Renal pelvis (tissue), 4 donors: ENCODE data around the gene CHD6. TPM values are rescaled to one million over a fixed set of nuclear protein-coding genes. Genes with fewer than 3 reads are reported as not detected.

ENCODE experiments used
- DNase-seq: peaks from one replicate; pipeline ENCODE4 v3.0.0-alpha.2; 2013
- polyA plus RNA-seq, 3 donors: library from polyadenylated mRNA; unstranded; fragments of 120-200 nt; gene quantifications; one replicate each; pipeline ENCODE4 v1.2.1, GENCODE V29; 2013; ENCODE audit not compliant: insufficient read length in 3 of 3

CHD6 gene
- polyA plus RNA-seq, 3 donors: 46.9 to 60.4 (median 55.4) TPM

GRCh38 chr20:41592516-41593216 is 25.5 kb downstream of the CHD6 start:
- DNase-seq: no peak

GRCh38 chr20:41587956-41588355 is 30.2 kb downstream of the CHD6 start:
- no peak for DNase-seq

DNA sequence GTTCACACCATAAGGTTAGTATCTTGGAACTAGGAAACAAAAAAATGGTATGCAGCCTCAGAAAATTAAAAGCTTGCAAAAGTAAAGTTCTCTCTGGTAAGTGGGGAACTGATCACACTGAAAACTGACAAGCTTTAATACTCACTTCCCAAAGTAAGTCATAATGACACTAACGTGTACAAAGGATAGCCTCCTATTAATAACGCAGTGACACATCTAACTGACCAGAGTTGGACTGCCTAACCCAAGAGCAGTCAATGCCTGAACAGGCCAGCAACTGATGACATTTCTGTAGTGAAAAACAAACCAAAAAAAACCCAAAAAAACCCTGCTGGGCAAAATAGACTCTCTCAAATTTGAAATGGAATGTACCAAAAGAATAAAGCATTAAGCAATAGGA is 30.7 kb downstream of the CHD6 start:
- DNase-seq: no peak

- no peak for DNase-seq
These were observed 31.4 kb downstream of the CHD6 start for GRCh38 chr20:41586772-41587171.

DNA sequence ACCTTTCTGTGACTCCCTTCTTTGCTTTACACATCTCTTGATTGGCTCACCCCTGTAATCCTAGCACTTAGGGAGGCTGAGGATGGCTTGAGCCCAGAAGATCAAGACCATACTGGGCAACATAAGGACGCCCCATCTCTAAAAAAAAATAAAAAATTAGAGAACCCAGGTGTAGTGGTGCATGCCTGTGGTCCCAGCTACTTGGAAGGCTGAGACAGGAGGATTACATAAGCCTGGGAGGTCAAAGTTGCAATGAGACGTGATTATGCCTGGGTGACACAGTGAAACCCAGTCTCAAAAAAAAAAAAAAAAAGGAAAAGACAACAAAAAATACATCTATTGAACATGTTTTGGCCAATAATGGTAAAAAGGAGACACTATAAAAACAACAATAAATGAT is 37.8 kb downstream of the CHD6 start:
- DNase-seq: no peak

DNA sequence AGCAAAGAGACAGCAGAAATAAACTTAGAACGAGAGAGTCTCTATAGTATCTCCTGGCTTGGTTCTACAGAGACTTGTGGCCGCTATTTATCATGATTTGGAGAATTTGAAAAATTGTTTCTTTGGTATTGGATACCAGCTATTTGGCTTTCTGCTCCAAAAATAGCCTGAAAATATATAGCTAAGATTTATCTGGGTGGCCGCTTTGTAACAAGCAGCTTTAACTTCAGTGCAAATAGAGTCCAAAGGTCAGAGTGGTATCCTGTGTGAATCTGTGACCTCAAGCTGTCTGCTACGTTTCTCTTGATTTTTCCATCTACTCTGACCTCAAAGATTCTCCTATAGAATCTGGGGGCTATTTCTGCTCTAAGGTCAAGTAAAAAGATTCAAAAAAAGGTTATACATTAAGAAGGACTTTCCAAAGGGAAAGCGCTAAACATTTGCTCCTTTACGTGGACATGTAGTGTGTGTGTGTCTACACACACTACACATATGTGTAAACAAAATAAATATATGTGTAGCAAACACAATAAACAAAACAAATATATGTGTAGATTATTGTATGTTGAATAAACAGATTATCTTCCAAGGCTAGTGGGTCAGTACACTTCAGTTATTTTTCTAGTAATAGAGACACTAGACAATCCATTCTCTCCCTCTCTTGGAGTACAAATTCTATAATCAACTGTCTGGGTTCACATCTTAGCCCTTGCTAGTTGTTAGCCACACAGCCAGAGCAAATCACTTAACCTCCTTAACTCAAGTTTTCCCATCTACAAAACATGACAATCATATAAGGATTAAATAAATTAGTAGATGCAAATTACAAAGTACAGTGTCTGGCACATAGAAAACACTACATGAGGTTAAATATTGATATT is 40.8 kb downstream of the CHD6 start:
- DNase-seq: no peak

DNA sequence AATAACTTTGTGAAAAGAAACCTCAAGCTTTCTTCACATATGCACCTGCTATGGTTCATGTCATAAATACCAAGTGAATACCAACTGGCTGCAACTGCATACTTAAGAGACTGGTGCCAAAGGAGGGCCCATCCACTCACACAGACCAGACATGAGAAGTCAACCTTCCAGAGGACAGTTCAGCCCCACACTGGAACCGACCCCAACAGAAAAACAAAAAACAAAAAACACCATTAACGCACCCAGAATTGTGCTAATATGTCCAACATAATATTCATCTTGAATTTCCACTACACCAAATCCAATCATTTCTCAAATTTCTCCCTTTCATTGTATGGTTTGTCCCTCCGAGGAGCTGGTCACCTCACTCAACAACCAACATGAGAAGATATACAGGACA is 42.8 kb downstream of the CHD6 start:
- DNase-seq: no peak

- no peak for DNase-seq
These were observed 43.3 kb downstream of the CHD6 start for GRCh38 chr20:41574802-41575389.

- no peak for DNase-seq
These were observed 44.2 kb downstream of the CHD6 start for GRCh38 chr20:41573955-41574354.

DNA sequence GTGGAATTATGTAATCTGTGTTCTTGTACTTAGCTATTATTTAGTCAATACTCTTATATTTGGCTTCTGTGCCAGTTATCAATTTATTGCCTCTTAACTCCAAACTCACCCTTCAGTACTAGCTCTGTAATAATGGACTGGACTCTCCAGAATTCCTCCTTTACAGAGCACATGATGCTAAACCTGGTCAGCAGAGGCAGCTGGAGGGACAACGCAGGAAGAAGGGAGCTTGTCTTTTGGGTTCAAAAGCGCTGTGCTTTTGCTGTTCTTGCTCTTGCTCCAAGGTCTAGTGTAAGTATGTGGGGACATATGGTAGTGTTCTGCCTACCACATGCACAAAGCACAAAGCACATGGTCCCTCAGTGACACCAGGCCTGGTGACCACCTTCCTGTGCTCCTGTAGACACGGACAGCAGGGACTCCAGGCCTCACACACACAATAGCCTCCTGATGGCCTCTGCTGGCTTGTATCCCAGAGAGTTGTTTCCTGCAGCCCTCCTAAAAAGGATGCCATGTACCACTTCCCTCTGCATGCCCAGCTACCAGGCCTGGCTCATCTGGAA is 46.1 kb downstream of the CHD6 start:
- DNase-seq: no peak

- no peak for DNase-seq
These were observed 47.2 kb downstream of the CHD6 start for GRCh38 chr20:41571006-41571405.

GRCh38 chr20:41570557-41570956 is 47.6 kb downstream of the CHD6 start:
- DNase-seq: no peak

GRCh38 chr20:41567615-41568014 is 50.6 kb downstream of the CHD6 start:
- DNase-seq: no peak

DNA sequence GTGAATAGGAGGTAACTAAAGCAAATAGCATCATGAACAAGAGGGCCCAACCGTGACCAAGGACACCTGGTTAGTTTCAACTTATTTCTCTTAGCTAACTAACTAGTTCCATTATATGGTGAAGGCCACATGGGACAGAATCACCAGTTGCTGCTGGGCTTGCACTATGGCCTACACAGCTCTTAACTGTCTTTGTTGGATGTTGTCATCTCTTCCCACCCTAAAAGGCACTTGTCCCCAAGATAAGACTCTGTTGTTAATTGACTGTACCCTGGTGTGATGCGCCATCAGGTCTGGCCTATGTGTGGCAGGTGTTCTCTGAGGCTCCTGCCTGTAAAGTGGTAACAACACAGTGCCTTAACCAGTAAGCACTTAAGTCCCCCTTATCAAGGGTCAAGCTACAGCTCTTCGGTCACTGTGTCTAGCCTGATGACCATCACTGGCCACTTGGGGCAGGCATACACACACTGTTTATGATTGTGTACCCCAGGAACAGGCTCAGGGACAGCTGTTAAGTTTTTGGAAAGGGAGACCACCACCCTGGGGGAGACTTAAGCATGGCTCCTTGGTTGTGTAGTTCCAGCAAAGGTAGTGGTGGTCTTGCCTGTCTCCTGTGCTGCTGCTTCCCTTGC is 51.2 kb downstream of the CHD6 start:
- no peak for DNase-seq

GRCh38 chr20:41563087-41563486 is 55.1 kb downstream of the CHD6 start:
- no peak for DNase-seq

GRCh38 chr20:41560970-41561369 is 57.2 kb downstream of the CHD6 start:
- no peak for DNase-seq

GRCh38 chr20:41559658-41560057 is 58.5 kb downstream of the CHD6 start:
- DNase-seq: no peak

- no peak for DNase-seq
These were observed 64.9 kb downstream of the CHD6 start for GRCh38 chr20:41553142-41553879.

DNA sequence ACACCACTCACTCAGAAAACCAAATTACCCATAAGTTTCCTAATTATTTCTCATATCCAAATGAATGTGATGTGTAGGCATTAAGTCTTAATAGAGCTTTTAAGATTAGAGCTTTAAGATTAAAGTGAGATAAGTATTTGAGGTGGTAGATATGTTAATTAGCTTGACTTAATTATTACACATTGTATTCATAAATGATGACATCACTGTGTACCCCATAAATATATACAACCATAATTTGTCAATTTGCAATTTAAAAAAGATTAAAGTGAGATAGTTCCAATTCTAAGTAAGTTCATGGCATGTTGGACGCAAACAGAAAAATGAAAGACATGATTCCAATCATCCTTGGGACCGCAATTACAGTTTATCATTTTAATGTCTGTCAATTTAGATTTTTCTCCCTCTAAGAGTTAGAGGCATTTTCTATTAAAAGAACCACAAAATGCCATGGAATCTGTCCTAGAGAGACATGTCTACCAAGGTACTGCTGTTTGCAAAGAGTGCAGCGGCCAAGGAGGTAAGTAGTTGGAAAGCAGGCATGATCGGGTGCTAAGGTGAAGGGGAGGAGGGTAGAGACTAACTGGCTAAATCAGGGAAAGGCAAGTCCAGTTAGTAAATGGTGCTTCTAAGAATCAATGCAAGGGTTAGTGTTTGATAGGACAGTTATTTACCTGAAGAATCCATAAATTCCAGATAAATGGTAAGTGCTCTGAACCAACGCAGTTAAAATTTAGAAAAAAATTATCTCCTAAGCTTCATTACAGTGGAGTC is 65.7 kb downstream of the CHD6 start:
- DNase-seq: no peak

DNA sequence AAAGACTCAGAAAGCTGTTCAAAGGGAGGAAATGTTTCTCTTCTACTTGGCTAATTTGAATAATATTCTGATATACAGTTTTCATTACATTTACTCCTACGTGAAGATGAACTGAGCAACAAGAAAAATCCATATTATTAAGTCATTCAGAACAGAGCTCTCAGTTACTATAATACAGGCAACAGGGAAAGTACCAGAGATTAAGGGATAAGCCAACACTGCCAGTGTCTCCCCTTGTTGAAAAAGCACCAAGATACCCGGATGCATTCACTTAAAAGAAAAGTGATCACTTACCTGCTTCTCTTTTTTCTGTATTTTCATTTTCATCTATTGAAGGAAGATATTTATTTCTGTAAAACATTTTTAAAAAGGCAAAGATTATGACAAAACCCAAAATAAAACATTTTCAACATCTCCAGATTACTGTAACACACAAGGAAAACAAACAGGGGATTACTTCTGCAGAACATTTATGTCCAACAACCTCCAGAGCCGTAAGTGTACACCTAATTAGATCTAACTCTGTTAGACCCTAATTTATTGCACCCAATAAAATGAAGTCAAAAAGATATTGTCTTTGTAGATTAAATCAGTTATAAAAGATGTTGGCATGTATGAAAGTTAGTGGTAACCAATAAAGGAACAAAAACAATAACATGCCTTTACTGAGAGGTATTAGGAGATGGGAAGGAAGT is 67.0 kb downstream of the CHD6 start:
- no peak for DNase-seq
